NT2/D1 (cell line): ENCODE measurements around the gene SLC22A2.

Experiments
- DNase-seq: peaks from one replicate; pipeline ENCODE4 v3.0.0-alpha.2; 2011; ENCODE audit warnings: low read depth, low spot score
- H3K27me3 ChIP-seq: 2 replicates; pipeline ENCODE4 v1.6.0; 2011; ENCODE audit warnings: mild to moderate bottlenecking; ENCODE audit not compliant: insufficient read length, insufficient read depth
- H3K36me3 ChIP-seq: 2 replicates; pipeline ENCODE4 v1.6.1; 2011; ENCODE audit warnings: mild to moderate bottlenecking, low read length, mixed read lengths; ENCODE audit not compliant: insufficient read depth, insufficient read length
- H3K4me1 ChIP-seq: 2 replicates; pipeline ENCODE4 v1.5.1; 2011; ENCODE audit not compliant: insufficient read depth, insufficient read length
- H3K4me3 ChIP-seq: 2 replicates; pipeline ENCODE4 v1.5.1; 2011; ENCODE audit warnings: low read depth; ENCODE audit not compliant: insufficient read length
- H3K9ac ChIP-seq: 2 replicates; pipeline ENCODE4 v1.6.0; 2011; ENCODE audit warnings: low read depth; ENCODE audit not compliant: insufficient read length
- H3K9me3 ChIP-seq: 2 replicates; pipeline ENCODE4 v1.5.1; 2011; ENCODE audit warnings: mild to moderate bottlenecking, low read length; ENCODE audit not compliant: insufficient read depth
- SUZ12 ChIP-seq: IDR thresholded peaks from 2 replicates; pipeline ENCODE4 v1.6.1; 2011; ENCODE audit not compliant: insufficient read length, insufficient read depth; ENCODE audit errors: extremely low read depth
- YY1 ChIP-seq: IDR thresholded peaks from 2 replicates; pipeline ENCODE4 v1.6.1; 2011; ENCODE audit not compliant: insufficient read length, insufficient read depth
- ZNF274 ChIP-seq: IDR thresholded peaks from 2 replicates; pipeline ENCODE4 v1.6.1; 2011; ENCODE audit warnings: mild to moderate bottlenecking, low read depth, low read length

SLC22A2 gene

GRCh38 chr6:160263196-160263939 lies 4.7 kb upstream of the SLC22A2 start:
- Histone ChIP-seq H3K9ac (no peak overlapping the region), H3K27me3 (no peaks in the 10 kb centered on the region), H3K4me1 (peaks cover 2% of the 10 kb centered on the region), H3K4me3 (no peak overlapping the region), H3K9me3 (no peaks in the 10 kb centered on the region), H3K36me3 (no peaks in the 10 kb centered on the region)
- DNase-seq, result no peak
- TF ChIP-seq ZNF274 (no peak), YY1 (no peak), SUZ12 (no peak)

- Histone ChIP-seq H3K4me1 (peaks cover 2% of the 10 kb centered on the region), H3K27me3 (no peaks in the 10 kb centered on the region), H3K9ac (no peak overlapping the region), H3K4me3 (no peak overlapping the region), H3K9me3 (no peaks in the 10 kb centered on the region), H3K36me3 (no peaks in the 10 kb centered on the region)
- DNase-seq, result no peak
- TF ChIP-seq ZNF274, result no peak
- no peak for TF ChIP-seq SUZ12
- no peak for TF ChIP-seq YY1
These were observed 3.5 kb upstream of the SLC22A2 start for GRCh38 chr6:160261991-160262680.

- Histone ChIP-seq H3K9me3 (no peaks in the 10 kb centered on the region), H3K36me3 (no peaks in the 10 kb centered on the region), H3K4me1 (peaks cover 2% of the 10 kb centered on the region), H3K27me3 (no peaks in the 10 kb centered on the region), H3K9ac (no peak overlapping the region), H3K4me3 (no peak overlapping the region)
- TF ChIP-seq YY1 (no peak), ZNF274 (no peak), SUZ12 (no peak)
- no peak for DNase-seq
These were observed 2.3 kb upstream of the SLC22A2 start for GRCh38 chr6:160260803-160261450.

GRCh38 chr6:160260367-160260766 lies 1.7 kb upstream of the SLC22A2 start:
- DNase-seq, result no peak
- Histone ChIP-seq H3K36me3 (no peaks in the 10 kb centered on the region), H3K4me3 (no peak overlapping the region), H3K27me3 (no peaks in the 10 kb centered on the region), H3K4me1 (peaks cover 2% of the 10 kb centered on the region), H3K9me3 (no peaks in the 10 kb centered on the region), H3K9ac (no peak overlapping the region)
- TF ChIP-seq SUZ12 (no peak), ZNF274 (no peak), YY1 (no peak)

- Histone ChIP-seq H3K9me3 (no peaks in the 10 kb centered on the region), H3K27me3 (no peaks in the 10 kb centered on the region), H3K36me3 (no peaks in the 10 kb centered on the region), H3K4me3 (no peak overlapping the region), H3K9ac (peak overlapping the region; percentile 18), H3K4me1 (peaks cover 2% of the 10 kb centered on the region)
- no peak for DNase-seq
- TF ChIP-seq ZNF274, result no peak
- no peak for TF ChIP-seq YY1
- TF ChIP-seq SUZ12, result no peak
These were observed 977 bp upstream of the SLC22A2 start for GRCh38 chr6:160259598-160259997.

- H3K4me1 ChIP-seq, result peaks cover 2% of the 10 kb centered on the region
- H3K36me3 ChIP-seq, result no peaks in the 10 kb centered on the region
- DNase-seq, result no peak
- H3K4me3 ChIP-seq, result no peak overlapping the region
- H3K9ac ChIP-seq, result no peak overlapping the region
- TF ChIP-seq SUZ12 (no peak), ZNF274 (no peak), YY1 (no peak)
- H3K9me3 ChIP-seq, result no peaks in the 10 kb centered on the region
- no peaks in the 10 kb centered on the region for H3K27me3 ChIP-seq
These were observed 463 bp upstream of the SLC22A2 start for GRCh38 chr6:160259143-160259425.

GRCh38 chr6:160256445-160256844 lies 2.2 kb downstream of the SLC22A2 start:
- Histone ChIP-seq H3K27me3 (no peaks in the 10 kb centered on the region), H3K9me3 (no peaks in the 10 kb centered on the region), H3K36me3 (no peaks in the 10 kb centered on the region), H3K4me3 (no peak overlapping the region), H3K9ac (no peak overlapping the region), H3K4me1 (peaks cover 2% of the 10 kb centered on the region)
- DNase-seq, result no peak
- TF ChIP-seq YY1, result no peak
- no peak for TF ChIP-seq SUZ12
- no peak for TF ChIP-seq ZNF274
